B cell (primary cell): ENCODE measurements around the gene MRGPRG. TPM values are rescaled to one million over a fixed set of nuclear protein-coding genes. Genes with fewer than 3 reads are reported as not detected.

Experiments
- ATAC-seq: fragments of 200-7000 bp; cut with Tn5 transposase; one replicate; pipeline ENCODE4 v1.10.0; 2021; ENCODE audit warnings: low read depth, mild to moderate bottlenecking, moderate number of reproducible peaks, moderate library complexity
- CTCF ChIA-PET: fragments of 350-600 bp; sonication (Branson Sonifier 250); formaldehyde crosslinking; loops from one replicate; lab custom pipeline; 2021; ENCODE audit warnings: antibody characterized with exemption, inconsistent platforms; lab: Charles Lee
- POLR2A ChIA-PET: fragments of 350-600 bp; sonication (Branson Sonifier 250); formaldehyde crosslinking; loops from one replicate; lab custom pipeline; 2021; ENCODE audit warnings: antibody characterized with exemption; lab: Charles Lee
- DNase-seq: peaks from one replicate; pipeline ENCODE4 v3.0.0; 2013
- H2AFZ ChIP-seq: 2 replicates; pipeline ENCODE4 v1.6.1; 2012; ENCODE audit warnings: mild to moderate bottlenecking, low read depth, low read length; ENCODE audit not compliant: insufficient read depth, poor library complexity, severe bottlenecking
- H3K27ac ChIP-seq, 2 donors: 1 replicate in 1 of 2; 2 replicates in 1 of 2; pipeline ENCODE4 v1.5.1; 2012 to 2013; ENCODE audit warnings: low read length in 2 of 2, mild to moderate bottlenecking in 2 of 2, moderate library complexity in 1 of 2
- H3K27me3 ChIP-seq, 4 experiments: fragments of 200-600 bp in 1 of 4; sonication (generic) in 1 of 4; replicated peaks in 1 of 4; 1 replicate in 2 of 4; 2 replicates in 2 of 4; pipeline versions ENCODE4 v1.6.1 to v1.7.0; 2013 to 2016; ENCODE audit warnings: low read length in 3 of 4, mild to moderate bottlenecking in 2 of 4, mixed read lengths in 1 of 4, moderate library complexity in 1 of 4; ENCODE audit not compliant: insufficient read depth in 4 of 4, control insufficient read depth in 3 of 4; ENCODE audit errors: control extremely low read depth in 1 of 4
- H3K36me3 ChIP-seq, 2 experiments: replicated peaks in 1 of 2; 1 replicate in 1 of 2; 2 replicates in 1 of 2; pipeline versions ENCODE4 v1.6.1 to v1.7.1; 2013; ENCODE audit warnings: low read length in 1 of 2; ENCODE audit not compliant: insufficient read depth in 2 of 2, control insufficient read depth in 1 of 2; ENCODE audit errors: control extremely low read depth in 1 of 2, extremely low read depth in 1 of 2
- H3K4me1 ChIP-seq, 2 donors: fragments of 200-600 bp in 1 of 2; sonication (generic) in 1 of 2; 1 replicate in 1 of 2; 2 replicates in 1 of 2; pipeline versions ENCODE4 v1.5.1 to v1.6.1; 2013 to 2017; ENCODE audit warnings: low read length in 2 of 2; ENCODE audit not compliant: control insufficient read depth in 2 of 2, insufficient read depth in 2 of 2
- H3K4me2 ChIP-seq: replicated peaks from 2 replicates; pipeline ENCODE3; 2012; ENCODE audit warnings: mild to moderate bottlenecking, low read depth, low read length; ENCODE audit not compliant: poor library complexity, severe bottlenecking
- H3K4me3 ChIP-seq, 5 experiments: fragments of 200-600 bp in 1 of 5; sonication (generic) in 1 of 5; 1 replicate in 3 of 5; 2 replicates in 2 of 5; pipeline versions ENCODE4 v1.5.1 to v1.7.0; 2011 to 2016; ENCODE audit warnings: low read length in 4 of 5, mild to moderate bottlenecking in 4 of 5, low read depth in 2 of 5, control low read depth in 1 of 5, moderate library complexity in 1 of 5; ENCODE audit not compliant: insufficient read depth in 1 of 5; ENCODE audit errors: control extremely low read depth in 1 of 5, extremely low read depth in 1 of 5
- H3K79me2 ChIP-seq: fragments of 200-600 bp; sonication (generic); one replicate; pipeline ENCODE4 v1.6.0; 2016; ENCODE audit warnings: low read length; ENCODE audit not compliant: control insufficient read depth, insufficient read depth
- H3K9ac ChIP-seq: fragments of 200-600 bp; sonication (generic); 2 replicates; pipeline ENCODE4 v1.6.1; 2017; ENCODE audit warnings: mild to moderate bottlenecking, low read length, moderate library complexity
- H3K9me3 ChIP-seq, 3 donors: one replicate each; pipeline versions ENCODE4 v1.6.1 to v1.7.1; 2013; ENCODE audit warnings: low read length in 2 of 3; ENCODE audit not compliant: control insufficient read depth in 2 of 3, insufficient read depth in 1 of 3; ENCODE audit errors: control extremely low read depth in 1 of 3
- H4K20me1 ChIP-seq: 2 replicates; pipeline ENCODE4 v1.6.0; 2012; ENCODE audit warnings: mild to moderate bottlenecking, low read length; ENCODE audit not compliant: insufficient read depth, control insufficient read depth, poor library complexity, severe bottlenecking
- H3K27ac Mint-ChIP-seq: one replicate; pipeline ENCODE4 v1.8.0; 2021; ENCODE audit warnings: mixed read lengths
- H3K27me3 Mint-ChIP-seq: one replicate; pipeline ENCODE4 v1.8.0; 2021; ENCODE audit warnings: mixed read lengths
- H3K4me1 Mint-ChIP-seq: one replicate; pipeline ENCODE4 v1.8.0; 2021; ENCODE audit warnings: mixed read lengths
- H3K4me3 Mint-ChIP-seq: one replicate; pipeline ENCODE4 v1.8.0; 2021; ENCODE audit warnings: mixed read lengths
- H3K9me3 Mint-ChIP-seq: one replicate; pipeline ENCODE4 v1.8.0; 2022; ENCODE audit warnings: mixed read lengths; ENCODE audit not compliant: insufficient read depth
- CTCF ChIP-seq: fragments of 200-600 bp; IDR thresholded peaks from one replicate; pipeline ENCODE4 v1.8.0; 2022; ENCODE audit warnings: antibody characterized with exemption, mild to moderate bottlenecking
- EZH2 ChIP-seq: IDR thresholded peaks from 2 replicates; pipeline ENCODE4 v1.6.1; 2012; ENCODE audit warnings: borderline replicate concordance, low read depth, mild to moderate bottlenecking, moderate library complexity, low read length; ENCODE audit not compliant: insufficient read depth, poor library complexity, severe bottlenecking
- WGBS: methylation state at CpG from one replicate; pipeline ENCODE4 v1.1.5; 2013; ENCODE audit warnings: missing lambda C conversion rate; ENCODE audit not compliant: insufficient coverage; 5-methylcytosine and 5-hydroxymethylcytosine counted together
- intact Hi-C: fragments of 100-400 bp; cut with micrococcal nuclease; formaldehyde crosslinking; loops from one replicate; pipeline ENCODE4 v1.10.0; 2022
- polyA plus RNA-seq: library from polyadenylated mRNA; depleted of rRNA; stranded (reverse); fragments of >200 nt; gene quantifications from 2 replicates; pipeline ENCODE4 v1.2.3, GENCODE V29; 2012
- total RNA-seq, 2 donors: library from RNA; stranded (reverse); fragments of 120-200 nt in 1 of 2; gene quantifications; 1 replicate in 1 of 2; 2 replicates in 1 of 2; pipeline versions ENCODE4 v1.2.3 to v1.2.4, GENCODE V29; 2013 to 2022

Gene MRGPRG
- total and polyA plus RNA-seq, 2 donors (not counting 1 experiment from before 2014, with no cell fraction given): not detected

DNA sequence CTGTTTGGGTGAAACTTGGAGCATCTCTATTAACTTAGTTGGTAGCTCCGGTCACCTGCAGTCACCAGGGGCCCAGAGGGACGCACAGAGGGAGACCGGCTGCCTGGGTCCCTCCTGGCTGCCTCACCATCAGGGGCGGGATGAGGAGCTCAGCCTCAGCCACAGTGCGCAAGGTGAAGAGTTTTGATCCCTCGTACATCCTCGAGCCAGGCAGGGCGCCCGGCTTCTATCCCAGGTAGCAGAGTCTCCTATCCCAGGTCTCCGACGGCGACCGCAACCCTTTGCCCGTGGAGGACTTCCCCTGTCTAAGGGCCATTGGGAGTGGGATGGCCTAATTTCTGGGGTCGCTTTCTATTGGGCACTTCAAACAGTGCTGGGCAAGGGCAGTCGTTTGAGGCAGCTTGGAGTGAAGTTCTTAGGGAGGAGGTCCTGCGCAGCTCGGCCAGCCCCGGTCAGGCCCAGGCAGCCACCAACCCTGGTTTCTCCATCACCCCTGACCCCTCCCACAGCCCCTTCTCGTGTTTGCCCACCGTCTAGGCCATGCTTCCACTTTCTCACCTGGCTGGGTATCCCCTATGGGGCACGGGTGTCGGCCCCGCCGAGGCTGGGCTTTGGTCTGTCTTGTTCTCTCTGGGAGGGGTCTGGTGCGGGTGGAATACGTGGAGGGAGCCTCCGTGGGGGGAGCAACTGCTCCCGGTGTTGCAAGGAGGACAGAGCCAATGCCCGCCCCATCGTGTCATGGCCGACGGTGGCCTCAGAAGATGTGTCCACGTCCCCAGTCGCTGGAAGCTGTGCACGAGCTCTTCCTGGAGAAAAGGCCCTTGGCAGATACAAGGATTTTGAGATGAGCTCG is 3.6 kb upstream of the MRGPRG start:
- ChIA-PET CTCF (no interaction called here), POLR2A (no interaction called here)
- 90% methylated on average over 36 of the region's 37 CpGs for WGBS
- peaks cover 0 to 3% (median 0%) of the 10 kb centered on the region in 4 experiments for H3K27me3 ChIP-seq
- no peak overlapping the region for H3K27ac ChIP-seq
- Mint-ChIP-seq H3K27ac (no peak overlapping the region), H3K27me3 (peaks cover 9% of the 10 kb centered on the region), H3K9me3 (no peaks in the 10 kb centered on the region), H3K4me1 (no peaks in the 10 kb centered on the region), H3K4me3 (no peak overlapping the region)
- DNase-seq (no peak), ATAC-seq (no peak)
- no peaks in the 10 kb centered on the region for H4K20me1 ChIP-seq
- intact Hi-C loops: no loop called here
- H3K4me2 ChIP-seq: no peak overlapping the region
- no peak overlapping the region for H3K9ac ChIP-seq
- no peaks in the 10 kb centered on the region for H3K9me3 ChIP-seq
- no peaks in the 10 kb centered on the region for H3K36me3 ChIP-seq
- TF ChIP-seq EZH2 (no peak), CTCF (no peak)
- no peak overlapping the region for H3K4me3 ChIP-seq
- no peaks in the 10 kb centered on the region for H3K79me2 ChIP-seq
- no peaks in the 10 kb centered on the region for H3K4me1 ChIP-seq
- no peak overlapping the region for H2AFZ ChIP-seq

DNA sequence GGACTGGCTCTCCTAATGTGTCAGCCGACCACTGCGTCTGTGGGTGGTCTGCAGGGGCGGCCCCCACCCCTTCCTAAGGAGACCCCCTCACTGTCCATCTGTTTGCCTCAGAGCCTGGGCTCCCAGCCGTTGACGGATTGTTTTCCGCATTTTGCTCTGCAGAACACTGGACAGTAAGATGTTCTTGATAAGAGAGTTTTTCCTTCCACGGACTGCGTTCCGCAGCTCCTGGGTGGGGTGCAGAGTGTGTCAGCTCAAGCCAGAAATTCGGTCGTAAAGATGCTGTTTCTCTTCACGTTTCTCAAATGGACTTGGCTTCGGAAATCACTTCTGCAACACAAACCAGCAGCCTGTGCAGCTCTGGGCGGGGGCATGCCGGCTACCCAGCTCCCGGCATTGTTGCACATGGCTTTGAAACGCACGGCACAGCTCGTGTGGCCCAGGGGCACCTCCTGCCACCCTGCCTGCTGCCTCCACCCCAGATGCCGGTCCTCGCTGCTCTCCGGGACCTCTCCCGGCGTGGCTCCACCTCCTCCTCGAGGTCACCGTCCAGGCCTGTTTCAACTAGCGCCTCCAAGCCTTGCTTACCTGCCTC is 2.9 kb upstream of the MRGPRG start:
- no peak for TF ChIP-seq CTCF
- no peak for TF ChIP-seq EZH2
- intact Hi-C loops: no loop called here
- H3K27ac ChIP-seq: no peak overlapping the region
- Mint-ChIP-seq H3K4me1 (no peaks in the 10 kb centered on the region), H3K9me3 (no peaks in the 10 kb centered on the region), H3K27ac (no peak overlapping the region), H3K4me3 (no peak overlapping the region), H3K27me3 (peaks cover 9% of the 10 kb centered on the region)
- no peak overlapping the region for H3K9ac ChIP-seq
- no peak overlapping the region for H2AFZ ChIP-seq
- H3K4me1 ChIP-seq: no peaks in the 10 kb centered on the region
- H3K4me3 ChIP-seq: no peak overlapping the region
- H4K20me1 ChIP-seq: no peaks in the 10 kb centered on the region
- no peak overlapping the region for H3K4me2 ChIP-seq
- H3K79me2 ChIP-seq: no peaks in the 10 kb centered on the region
- no peaks in the 10 kb centered on the region for H3K9me3 ChIP-seq
- H3K27me3 ChIP-seq: peaks cover 0 to 3% (median 0%) of the 10 kb centered on the region in 4 experiments
- no peak for DNase-seq
- H3K36me3 ChIP-seq: no peaks in the 10 kb centered on the region
- ChIA-PET POLR2A (no interaction called here), CTCF (no interaction called here)
- ATAC-seq: no peak
- 96% methylated on average over 23 of the region's 27 CpGs for WGBS
